ENCODE results near the gene RAB11FIP4.

Gene RAB11FIP4

DNA sequence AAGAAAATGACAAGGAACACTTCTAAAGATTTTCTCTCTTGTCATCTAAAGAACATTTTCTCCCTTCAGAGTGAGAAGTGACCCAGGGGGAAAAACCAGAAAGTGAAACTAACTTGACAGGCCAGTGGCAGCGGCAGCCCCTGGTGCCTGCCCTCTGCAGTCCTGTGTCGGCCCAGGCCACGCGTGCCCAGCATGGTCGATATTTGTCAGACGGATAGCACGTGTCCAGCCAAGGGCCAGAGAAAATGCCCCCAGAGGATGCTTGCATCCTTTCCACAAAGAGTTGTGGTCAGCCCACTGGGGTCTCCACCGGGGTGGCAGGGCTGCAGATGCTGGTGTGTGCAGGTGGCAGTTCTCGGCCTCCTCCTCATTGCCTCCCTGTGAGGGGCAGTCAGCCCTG, 176.6 kb downstream of the RAB11FIP4 start:
- no peak for TF ChIP-seq POLR2AphosphoS5 (IDR thresholded peaks at IDR 0.05; ENCODE audit: low read depth, low read length)
- TF ChIP-seq POLR2A (IDR thresholded peaks at IDR 0.05; ENCODE audit: low read depth, low read length): no peak
- no peak for TF ChIP-seq TAF1 (IDR thresholded peaks at IDR 0.05; ENCODE audit: borderline replicate concordance, low read depth, low read length)
- FAIRE-seq (no peak), DNase-seq (ENCODE audit: insufficient read length) (no peak)

DNA sequence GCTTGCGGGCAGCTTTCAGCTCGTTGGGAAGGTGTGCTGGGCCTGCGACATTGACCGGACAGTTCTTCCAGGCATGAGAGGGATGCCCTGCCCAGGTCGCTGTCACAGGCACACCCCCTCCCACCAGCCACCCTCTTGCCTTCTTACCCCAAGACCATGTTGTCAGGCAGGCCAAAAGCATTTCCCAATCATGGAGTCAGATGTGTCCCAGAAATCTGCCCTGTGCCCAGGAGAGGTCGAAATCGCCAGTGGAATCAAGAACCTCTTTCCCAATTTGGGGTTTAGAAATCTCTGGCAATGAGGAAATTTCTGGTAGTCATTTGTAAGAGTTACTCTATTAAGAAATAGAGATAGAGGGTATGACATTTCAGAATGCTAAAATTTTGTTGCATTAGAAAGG, 177.1 kb downstream of the RAB11FIP4 start:
- no peak for TF ChIP-seq TAF1 (IDR thresholded peaks at IDR 0.05; ENCODE audit: borderline replicate concordance, low read depth, low read length)
- no peak for TF ChIP-seq POLR2AphosphoS5 (IDR thresholded peaks at IDR 0.05; ENCODE audit: low read depth, low read length)
- no peak for TF ChIP-seq POLR2A (IDR thresholded peaks at IDR 0.05; ENCODE audit: low read depth, low read length)
- FAIRE-seq: no peak
- DNase-seq (ENCODE audit: insufficient read length): no peak

DNA sequence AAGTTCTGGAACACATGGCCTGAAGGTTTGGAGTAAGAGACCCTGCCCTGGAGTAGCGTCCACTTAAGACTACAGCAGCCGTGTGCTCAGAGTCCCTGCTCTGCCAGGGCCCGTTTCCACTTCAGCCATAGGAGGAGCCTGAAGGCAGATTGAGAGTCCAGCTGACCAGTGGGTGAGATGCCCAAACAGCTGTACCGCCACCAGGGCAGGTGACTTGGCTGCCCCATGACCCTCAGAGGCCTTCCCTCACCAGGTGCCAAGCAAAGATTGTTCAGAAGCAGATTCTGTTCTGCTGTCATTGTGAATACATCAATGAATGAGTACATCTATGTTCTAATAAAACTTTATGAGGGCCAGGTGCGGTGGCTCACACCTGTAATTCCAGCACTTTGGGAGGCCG, 178.8 kb downstream of the RAB11FIP4 start:
- no peak for TF ChIP-seq POLR2A (IDR thresholded peaks at IDR 0.05; ENCODE audit: low read depth, low read length)
- no peak for TF ChIP-seq POLR2AphosphoS5 (IDR thresholded peaks at IDR 0.05; ENCODE audit: low read depth, low read length)
- TF ChIP-seq TAF1 (IDR thresholded peaks at IDR 0.05; ENCODE audit: borderline replicate concordance, low read depth, low read length): no peak
- FAIRE-seq (no peak), DNase-seq (ENCODE audit: insufficient read length) (no peak)

DNA sequence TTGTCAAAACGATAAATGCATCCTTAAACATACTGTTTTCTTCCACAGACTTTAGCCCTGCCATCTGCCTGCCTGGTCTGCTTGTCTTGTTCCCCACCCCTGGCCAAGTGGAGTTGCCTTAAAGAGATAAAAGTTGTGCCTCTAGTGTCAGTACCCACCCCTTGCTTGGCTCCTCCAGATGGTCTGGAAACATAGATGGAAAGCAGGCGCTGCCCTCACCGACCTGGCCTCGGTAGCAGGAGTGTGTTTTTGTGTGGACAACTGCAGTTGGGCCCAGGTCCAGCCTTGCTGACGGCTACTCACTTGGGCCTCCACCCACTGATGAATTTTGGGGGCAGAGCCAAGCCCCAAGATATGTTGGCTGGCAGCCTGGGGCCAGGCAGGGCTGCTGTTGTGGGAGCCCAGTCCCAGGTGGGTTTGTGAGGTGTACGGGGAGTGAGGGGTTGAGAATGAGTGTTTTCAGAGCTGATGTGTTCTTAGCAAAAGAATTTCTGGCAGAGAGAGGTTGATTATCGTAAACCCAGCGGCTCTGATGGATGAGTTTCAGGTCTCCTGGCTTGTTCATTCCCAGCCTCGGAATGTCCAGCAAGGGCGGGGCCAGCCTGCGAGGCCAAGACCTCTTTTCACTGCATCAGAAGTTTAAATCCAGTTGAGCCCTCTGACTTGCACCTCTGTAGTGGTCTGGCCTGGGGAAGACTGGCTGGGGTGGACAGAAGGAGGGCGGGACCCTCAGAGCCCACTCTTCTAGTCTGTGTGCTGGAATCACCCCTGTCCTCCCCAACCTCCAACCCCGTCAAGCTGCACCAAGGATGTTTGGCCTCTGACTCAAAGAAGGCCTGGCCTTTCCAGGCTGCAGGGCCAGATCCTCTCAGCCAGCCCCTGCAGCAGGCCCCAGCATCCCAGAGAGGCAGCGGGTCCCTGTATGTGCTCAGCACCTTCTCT, 179.7 kb downstream of the RAB11FIP4 start:
- TF ChIP-seq TAF1 (IDR thresholded peaks at IDR 0.05; ENCODE audit: borderline replicate concordance, low read depth, low read length) (no peak), POLR2AphosphoS5 (IDR thresholded peaks at IDR 0.05; ENCODE audit: low read depth, low read length) (no peak), POLR2A (IDR thresholded peaks at IDR 0.05; ENCODE audit: low read depth, low read length) (no peak)
- no peak for DNase-seq (ENCODE audit: insufficient read length)
- no peak for FAIRE-seq

DNA sequence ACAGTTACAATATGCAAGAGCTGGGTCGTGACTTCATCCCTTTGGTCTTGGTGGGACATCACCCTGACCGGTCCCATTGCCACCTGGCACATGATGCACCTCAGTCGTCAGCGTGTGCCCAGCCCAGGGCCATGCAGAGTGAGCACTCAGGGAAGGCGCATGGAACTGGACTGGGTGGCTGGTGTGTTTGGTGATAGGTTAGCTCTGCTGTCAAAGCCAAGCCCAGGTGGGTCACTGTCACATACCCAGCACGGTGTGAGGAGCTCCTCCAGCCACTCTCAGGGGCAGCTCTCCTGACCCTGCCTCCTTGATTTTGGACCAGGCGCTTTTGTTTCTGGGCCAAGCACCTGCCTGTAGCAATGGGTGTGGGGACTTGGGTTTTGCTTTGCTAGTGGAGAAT, 180.9 kb downstream of the RAB11FIP4 start:
- TF ChIP-seq POLR2AphosphoS5 (IDR thresholded peaks at IDR 0.05; ENCODE audit: low read depth, low read length) (no peak), POLR2A (IDR thresholded peaks at IDR 0.05; ENCODE audit: low read depth, low read length) (no peak)
- no peak for FAIRE-seq
- DNase-seq (ENCODE audit: insufficient read length): no peak

DNA sequence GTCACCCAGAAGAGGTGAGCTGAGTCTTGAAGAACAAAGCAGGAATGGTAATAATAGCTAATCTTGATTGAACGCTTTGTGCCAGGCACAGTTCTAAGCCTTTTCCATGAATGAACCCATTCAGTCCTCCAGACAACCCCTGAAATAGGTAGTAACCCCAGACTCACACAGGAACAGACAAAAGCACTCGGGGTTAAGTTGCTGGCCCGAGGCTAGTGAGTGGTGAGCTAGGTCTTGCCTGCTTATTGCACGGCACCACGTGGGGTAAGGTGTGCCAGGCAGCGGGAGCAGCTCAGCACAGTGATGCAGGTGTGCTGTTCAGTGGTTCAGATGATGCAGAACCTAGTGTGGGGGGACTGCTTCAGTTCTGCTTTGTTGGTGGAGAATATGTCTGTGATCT, 181.6 kb downstream of the RAB11FIP4 start:
- no peak for TF ChIP-seq POLR2A (IDR thresholded peaks at IDR 0.05; ENCODE audit: low read depth, low read length)
- no peak for TF ChIP-seq POLR2AphosphoS5 (IDR thresholded peaks at IDR 0.05; ENCODE audit: low read depth, low read length)
- no peak for TF ChIP-seq TAF1 (IDR thresholded peaks at IDR 0.05; ENCODE audit: borderline replicate concordance, low read depth, low read length)
- DNase-seq (ENCODE audit: insufficient read length): no peak
- no peak for FAIRE-seq

DNA sequence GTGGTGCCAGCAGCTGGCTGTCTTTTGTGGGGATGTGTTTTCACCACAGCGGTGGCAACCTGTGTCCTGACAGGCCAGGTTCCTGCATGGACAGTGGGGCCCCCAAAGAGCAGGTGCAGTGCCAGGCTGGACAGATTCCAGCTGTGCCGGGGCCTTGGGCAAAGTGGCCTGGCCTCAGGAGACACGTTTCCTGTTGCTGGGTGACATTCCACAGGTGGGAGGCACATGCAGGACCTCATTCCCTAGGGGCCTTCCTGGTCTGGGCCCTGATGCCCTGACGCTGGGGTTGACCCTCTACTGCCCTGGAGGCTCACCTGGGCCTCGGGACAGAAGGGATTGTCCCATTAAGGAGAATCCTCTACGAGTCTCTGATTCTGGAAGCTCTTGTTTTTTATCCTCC, 182.4 kb downstream of the RAB11FIP4 start:
- no peak for TF ChIP-seq POLR2AphosphoS5 (IDR thresholded peaks at IDR 0.05; ENCODE audit: low read depth, low read length)
- TF ChIP-seq POLR2A (IDR thresholded peaks at IDR 0.05; ENCODE audit: low read depth, low read length): no peak
- no peak for TF ChIP-seq TAF1 (IDR thresholded peaks at IDR 0.05; ENCODE audit: borderline replicate concordance, low read depth, low read length)
- FAIRE-seq (no peak), DNase-seq (ENCODE audit: insufficient read length) (no peak)

DNA sequence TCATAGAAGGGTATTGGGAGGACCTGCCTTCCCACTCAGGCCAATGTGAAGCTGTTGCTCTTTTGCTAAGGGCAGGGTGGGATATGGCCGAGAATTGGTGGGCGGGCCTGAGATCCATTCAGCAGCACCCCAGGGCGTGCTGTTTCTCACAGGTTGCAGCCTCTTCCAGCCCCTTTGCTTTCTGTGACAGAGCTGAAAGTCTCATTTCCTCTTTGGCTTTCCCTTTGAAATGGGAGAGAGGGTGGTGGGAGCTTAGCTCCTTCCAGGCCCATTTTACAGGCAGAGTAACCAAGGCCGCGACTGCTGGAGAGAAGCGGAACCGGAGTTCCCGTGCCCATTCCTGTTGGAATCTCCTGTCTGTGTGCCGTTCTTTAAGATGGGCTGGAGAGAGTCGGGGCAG, 183.0 kb downstream of the RAB11FIP4 start:
- TF ChIP-seq POLR2A (IDR thresholded peaks at IDR 0.05; ENCODE audit: low read depth, low read length) (no peak), TAF1 (IDR thresholded peaks at IDR 0.05; ENCODE audit: borderline replicate concordance, low read depth, low read length) (no peak), POLR2AphosphoS5 (IDR thresholded peaks at IDR 0.05; ENCODE audit: low read depth, low read length) (no peak)
- no peak for FAIRE-seq
- DNase-seq (ENCODE audit: insufficient read length): no peak

DNA sequence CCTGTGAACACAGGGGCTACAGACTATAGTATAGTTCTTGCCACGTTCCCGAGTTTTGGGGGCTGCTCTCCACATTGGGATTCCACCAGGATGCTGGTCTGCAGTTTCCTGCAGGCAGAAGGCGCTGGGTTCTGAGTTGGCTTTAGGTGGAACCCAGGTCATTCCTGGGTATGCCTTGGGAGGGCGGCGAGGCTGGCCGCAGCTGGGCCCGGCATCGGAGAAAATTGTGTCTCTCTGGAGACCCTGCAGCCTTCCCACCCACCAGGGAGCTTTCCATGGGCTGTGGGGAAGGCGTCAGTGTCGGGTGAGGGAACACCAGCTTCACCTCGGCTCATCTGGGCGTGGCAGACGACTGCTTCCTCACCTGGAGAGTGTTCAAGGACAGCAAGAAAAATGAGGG, 183.6 kb downstream of the RAB11FIP4 start:
- FAIRE-seq: no peak
- TF ChIP-seq POLR2AphosphoS5 (IDR thresholded peaks at IDR 0.05; ENCODE audit: low read depth, low read length) (no peak), TAF1 (IDR thresholded peaks at IDR 0.05; ENCODE audit: borderline replicate concordance, low read depth, low read length) (no peak), POLR2A (IDR thresholded peaks at IDR 0.05; ENCODE audit: low read depth, low read length) (no peak)
- DNase-seq (ENCODE audit: insufficient read length): no peak

DNA sequence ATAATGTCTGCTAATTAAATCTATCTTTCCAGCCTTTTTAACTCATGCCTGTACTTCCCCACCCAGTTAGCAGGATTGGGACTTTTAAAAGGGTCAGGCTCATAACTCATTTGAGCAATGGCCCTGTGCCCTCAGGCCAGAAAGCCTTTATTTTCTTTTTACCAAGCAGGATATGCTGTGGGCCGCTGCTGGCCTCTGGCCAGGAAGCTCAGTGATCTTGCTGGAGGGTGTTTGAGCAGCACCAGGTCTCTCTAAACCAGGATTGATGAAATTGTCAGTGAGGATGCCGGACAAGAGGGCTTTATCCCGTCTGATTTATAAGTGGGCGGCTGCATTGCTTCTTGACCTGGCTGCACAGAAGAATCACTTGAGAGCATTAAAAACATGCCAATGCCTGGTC, 187.8 kb downstream of the RAB11FIP4 start:
- no peak for DNase-seq (ENCODE audit: insufficient read length)

DNA sequence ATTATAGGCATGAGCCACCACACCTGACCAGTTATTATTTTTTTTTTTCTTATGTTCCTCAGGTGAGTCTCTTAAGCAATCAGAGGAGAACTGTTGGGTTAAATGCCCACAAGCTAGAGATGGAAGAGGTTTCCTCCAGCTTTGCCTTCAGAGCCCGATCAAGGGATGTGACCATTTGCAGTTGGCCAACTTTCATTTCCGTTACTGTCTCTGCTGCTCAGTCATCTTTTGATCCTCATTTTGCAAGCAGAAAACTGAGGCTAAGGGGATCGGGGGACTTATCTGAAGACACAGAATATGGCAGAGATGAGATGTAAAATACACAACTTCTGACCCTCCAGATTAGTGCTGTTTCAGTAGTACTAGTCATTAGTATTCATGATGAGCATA, 188.8 kb downstream of the RAB11FIP4 start:
- FAIRE-seq (no peak), DNase-seq (ENCODE audit: insufficient read length) (no peak)
- no peak for TF ChIP-seq TAF1 (IDR thresholded peaks at IDR 0.05; ENCODE audit: borderline replicate concordance, low read depth, low read length)
- TF ChIP-seq POLR2AphosphoS5 (IDR thresholded peaks at IDR 0.05; ENCODE audit: low read depth, low read length): no peak
- TF ChIP-seq POLR2A (IDR thresholded peaks at IDR 0.05; ENCODE audit: low read depth, low read length): no peak

More for the DNA sequence above, 187.8 kb downstream of the RAB11FIP4 start:
- TF ChIP-seq POLR2A (IDR thresholded peaks at IDR 0.05; ENCODE audit: low read depth, low read length) (no peak), TAF1 (IDR thresholded peaks at IDR 0.05; ENCODE audit: borderline replicate concordance, low read depth, low read length) (no peak), POLR2AphosphoS5 (IDR thresholded peaks at IDR 0.05; ENCODE audit: low read depth, low read length) (no peak)
- no peak for FAIRE-seq
